SK-N-SH (cell line): ENCODE data around the gene MYOCD.

ENCODE experiments used
- CTCF ChIP-seq: fragments of 200-600 bp; sonication (generic); IDR thresholded peaks from 2 replicates; pipeline ENCODE4 v1.6.1; 2017; ENCODE audit warnings: antibody characterized with exemption, mild to moderate bottlenecking, moderate library complexity
- MEF2A ChIP-seq: IDR thresholded peaks from 2 replicates; pipeline ENCODE4 v1.4.0; 2012; ENCODE audit warnings: low read depth, borderline replicate concordance

GRCh38 chr17:12745486-12745885 lies 79.8 kb downstream of the MYOCD start:
- TF ChIP-seq CTCF, result no peak
- TF ChIP-seq MEF2A, result no peak
